Daoy (cell line): ENCODE data around the gene RPL28. TPM values are rescaled to one million over a fixed set of nuclear protein-coding genes. Genes with fewer than 3 reads are reported as not detected.

Experiments used
- DNase-seq: peaks from one replicate; pipeline ENCODE4 v3.0.0-alpha.2; 2015; ENCODE audit warnings: low read depth
- total RNA-seq: library from RNA; depleted of rRNA; stranded (reverse); fragments of >200 nt; shearing (Covaris generic); gene quantifications from 2 replicates; pipeline ENCODE4 v1.2.3, GENCODE V29; 2014

RPL28 gene
- total RNA-seq, 1 experiment from 2014 or later, result 816 TPM

DNA sequence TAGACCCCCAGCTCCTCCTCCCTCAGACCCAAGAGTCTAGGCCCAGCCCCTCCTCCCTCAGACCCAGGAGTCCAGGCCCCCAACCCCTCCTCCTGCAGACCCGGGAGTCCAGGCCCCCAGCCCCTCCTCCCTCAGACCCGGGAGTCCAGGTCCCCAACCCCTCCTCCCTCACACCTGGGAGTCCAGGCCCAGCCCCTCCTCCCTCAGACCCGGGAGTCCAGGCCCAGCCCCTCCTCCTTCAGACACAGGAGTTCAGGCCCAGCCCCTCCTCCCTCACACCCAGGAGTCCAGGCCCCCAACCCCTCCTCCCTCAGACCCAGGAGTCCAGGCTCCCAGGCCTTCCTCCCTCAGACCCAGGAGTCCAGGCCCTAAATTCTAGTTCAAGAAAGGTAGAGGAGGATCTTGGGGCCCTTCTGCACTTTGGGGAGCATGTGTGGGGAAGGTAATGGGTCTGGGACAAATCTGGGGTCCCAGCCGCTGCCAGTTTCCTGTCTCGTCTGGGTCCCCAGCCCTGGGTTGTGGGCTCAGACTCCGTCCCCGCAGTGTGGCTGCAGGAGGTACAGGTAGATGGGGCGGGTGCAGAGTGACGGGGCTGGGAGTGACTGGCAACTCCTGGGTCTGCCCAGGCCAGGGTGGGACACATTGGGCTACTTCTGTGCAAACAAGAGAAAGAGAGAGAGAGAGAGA is 12.3 kb upstream of the RPL28 start:
- DNase-seq, result no peak

DNA sequence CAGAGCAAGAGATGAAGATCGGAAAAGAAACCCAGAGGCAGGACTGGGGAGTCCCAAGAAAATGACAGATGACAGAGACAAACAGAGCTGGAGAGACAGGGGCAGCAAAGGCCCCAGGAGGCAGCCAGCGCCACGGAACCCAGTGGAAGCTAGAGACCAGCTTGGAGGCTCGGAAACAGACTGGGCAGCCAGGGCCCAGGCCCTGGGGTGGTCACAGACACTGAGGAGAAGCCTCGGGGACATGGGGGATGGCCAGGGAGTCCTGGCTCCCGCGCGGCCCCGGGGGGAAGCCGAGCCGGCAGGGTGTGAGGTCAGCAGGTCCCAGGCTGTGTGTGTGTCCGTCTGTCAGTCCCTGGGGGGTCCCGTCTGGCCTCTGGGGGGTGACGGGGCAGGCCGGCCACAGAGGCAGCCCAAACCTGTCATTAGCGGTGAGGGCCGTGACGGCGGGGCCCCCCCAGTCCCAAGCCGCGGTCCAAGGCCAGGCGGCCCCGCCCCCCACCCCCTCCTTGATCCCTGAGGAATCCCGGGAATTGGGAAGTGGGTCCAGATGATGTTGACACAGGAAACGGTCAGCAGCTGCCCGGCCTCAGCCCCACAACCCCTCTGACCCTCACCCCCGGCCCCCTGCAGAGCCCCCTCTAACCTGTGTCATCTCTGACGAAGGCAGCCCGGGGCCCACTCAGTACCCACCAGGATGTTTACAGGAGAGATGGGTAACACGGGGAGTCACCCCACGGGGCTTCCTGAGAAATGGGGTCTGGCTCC is 11.6 kb upstream of the RPL28 start:
- peak; percentile 63 for DNase-seq

DNA sequence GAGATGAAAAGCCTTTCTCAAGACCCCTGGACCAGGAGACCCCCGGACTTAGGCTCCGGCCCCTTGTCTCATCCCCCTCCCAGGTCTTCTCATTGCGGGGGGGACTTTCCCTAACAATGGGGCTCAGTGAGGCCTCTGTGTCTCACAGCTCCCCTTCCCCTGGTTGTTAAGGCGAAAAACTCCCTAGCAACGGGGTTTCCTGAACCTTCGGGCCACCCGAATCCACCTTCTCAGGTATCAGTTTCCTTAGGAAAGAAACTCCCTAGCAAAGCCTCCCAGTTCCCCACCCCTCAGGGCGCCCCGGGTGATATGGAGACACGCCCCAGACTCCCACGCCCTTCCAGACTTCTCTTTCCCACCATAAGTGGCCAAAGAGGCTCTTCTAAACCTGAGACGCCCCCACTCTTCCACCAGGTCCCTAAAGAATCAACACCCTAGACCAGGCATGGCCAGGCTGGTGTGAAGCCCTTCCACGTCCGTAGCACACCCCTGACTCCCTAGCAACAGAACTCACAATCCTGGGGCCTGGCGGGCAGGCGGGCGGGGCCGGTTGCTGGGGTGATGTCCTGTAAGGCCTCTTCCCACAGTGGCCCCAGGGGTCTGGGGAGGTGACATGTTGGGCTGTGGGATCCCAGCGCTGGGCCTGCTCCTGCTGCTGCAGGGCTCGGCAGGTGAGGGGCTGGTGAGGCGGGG is 9.3 kb upstream of the RPL28 start, which contains the start of gene TMEM190:
TMEM190 (plus strand) TSS at position 586 of the 693 bp plus-strand sequence; CDS start at position 614, 28 bp downstream.
- no peak for DNase-seq

DNA sequence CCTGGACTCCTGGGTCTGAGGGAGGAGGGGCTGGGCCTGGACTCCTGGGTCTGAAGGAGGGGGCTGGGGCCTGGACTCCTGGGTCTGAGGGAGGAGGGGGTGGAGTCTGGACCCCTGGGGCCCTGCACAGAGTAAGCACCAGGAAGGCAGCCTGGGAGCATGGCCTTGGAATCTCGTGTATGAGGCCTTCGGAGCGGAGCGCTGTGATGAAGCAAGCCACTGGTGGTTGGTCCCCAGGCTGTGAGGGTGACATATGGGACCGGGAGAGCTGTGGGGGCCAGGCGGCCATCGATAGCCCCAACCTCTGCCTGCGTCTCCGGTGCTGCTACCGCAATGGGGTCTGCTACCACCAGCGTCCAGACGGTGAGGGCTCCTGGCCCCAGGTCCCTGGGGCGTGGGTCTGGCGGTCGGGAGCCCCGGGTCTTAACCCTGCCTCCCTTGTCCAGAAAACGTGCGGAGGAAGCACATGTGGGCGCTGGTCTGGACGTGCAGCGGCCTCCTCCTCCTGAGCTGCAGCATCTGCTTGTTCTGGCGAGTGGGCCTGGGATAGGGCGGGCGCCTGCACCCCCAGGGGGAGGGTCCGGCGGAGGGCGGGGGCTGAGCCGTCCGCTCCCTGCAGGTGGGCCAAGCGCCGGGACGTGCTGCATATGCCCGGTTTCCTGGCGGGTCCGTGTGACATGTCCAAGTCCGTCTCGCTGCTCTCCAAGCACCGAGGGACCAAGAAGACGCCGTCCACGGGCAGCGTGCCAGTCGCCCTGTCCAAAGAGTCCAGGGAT is 8.2 kb upstream of the RPL28 start:
- no peak for DNase-seq

DNA sequence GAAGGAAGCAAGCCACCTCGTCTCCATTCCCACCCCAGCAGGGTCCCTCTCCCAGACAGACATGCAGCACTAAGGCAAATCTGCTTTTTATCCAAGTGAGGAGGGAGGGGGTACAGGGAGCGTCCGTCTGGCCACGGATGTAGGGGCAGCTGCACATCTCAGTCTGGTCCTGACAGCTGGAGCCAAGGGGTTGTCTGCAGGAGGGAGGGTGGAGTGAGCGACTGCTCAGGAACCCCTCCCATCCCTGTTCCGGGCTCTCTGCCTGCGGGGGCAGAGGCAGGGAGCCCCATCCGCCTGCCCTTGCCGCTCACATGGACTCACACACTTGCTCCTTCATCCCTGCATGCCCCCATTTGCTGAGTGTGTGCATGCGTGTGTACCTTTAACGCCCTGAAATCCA is 6.6 kb upstream of the RPL28 start:
- no peak for DNase-seq

DNA sequence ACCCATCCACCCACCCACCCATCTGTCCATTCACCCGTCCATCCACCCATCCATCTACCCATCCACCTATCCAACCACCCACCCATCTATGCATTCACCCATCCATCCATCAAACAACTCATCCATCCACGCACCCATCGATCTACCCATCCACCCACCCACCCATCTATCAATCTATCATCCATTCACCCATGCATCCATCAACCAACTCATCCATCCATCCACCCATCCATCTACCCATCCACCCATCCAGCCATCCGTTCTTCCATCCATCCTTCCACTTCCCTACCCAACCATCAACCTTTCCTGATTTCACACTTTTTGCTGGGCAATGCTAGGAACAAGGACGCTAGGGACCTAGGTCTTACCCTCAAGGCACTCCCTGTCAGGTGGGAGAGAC is 3.7 kb upstream of the RPL28 start:
- DNase-seq, result no peak

DNA sequence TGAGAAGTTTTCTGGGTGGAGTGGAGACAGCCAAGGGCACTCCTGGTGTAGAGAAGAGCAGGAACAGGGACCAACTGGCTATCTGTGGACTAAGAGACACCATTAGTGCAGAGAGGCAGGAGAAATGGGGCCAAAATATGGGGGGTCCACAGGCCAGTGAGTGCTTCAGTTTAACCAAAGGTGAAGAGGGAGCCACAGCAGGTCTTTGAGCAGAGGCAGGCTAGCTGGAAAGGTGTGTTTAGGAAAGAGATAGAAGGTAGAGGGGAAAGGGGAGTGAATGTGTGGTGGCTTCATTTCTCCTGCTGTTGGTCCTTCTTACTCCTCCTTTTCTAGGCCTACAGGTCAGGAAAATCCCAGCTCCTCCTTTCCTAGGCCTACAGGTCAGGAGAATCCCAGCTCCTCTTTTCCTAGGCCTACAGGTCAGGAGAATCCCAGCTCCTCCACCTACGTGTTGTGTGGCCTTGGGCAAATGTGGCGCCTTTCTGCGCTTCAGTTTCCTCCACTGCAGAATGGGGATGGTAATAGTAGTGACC is 3.1 kb upstream of the RPL28 start:
- no peak for DNase-seq

DNA sequence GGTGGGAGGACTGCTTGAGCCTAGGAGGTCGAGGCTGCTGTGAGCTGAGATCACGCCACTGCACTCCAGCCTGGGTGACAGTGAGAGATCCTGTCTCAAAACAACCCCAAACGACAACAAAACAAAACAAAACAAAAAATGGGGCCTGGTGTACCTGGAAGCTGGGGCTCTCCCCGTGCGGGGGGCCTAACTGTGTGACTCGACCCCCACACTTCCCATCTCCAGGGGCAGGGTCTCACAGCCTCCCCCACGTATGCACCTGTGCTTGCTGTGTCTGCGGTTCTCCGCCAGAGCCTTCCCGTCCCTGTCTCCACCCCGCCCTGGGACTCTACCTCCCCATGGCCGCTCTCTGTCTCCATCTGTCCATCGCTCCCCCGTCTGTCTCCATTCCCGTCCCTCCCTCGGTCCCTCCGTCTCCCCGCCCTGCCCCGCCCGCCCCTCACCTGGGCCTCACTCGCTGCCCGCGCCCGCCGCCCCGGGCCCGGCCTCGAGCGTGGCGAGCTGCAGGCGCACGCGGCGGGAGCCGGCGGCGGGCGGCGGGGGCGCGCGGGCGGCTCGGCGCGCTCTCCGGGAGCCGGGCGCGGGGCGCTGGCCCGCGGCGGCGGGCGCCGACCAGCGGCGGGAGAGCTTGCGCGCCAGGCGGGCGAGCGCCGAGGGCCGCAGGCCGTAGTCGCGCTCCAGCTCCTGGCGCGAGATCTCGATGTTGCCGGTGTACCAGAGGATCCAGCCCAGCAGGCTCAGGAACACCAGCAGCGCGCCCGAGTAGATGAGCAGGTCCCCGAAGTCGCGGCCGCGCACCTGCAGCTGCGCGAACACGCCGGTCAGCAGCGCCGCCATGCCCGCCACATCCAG is 2.2 kb upstream of the RPL28 start:
- DNase-seq, result peak; percentile 82

DNA sequence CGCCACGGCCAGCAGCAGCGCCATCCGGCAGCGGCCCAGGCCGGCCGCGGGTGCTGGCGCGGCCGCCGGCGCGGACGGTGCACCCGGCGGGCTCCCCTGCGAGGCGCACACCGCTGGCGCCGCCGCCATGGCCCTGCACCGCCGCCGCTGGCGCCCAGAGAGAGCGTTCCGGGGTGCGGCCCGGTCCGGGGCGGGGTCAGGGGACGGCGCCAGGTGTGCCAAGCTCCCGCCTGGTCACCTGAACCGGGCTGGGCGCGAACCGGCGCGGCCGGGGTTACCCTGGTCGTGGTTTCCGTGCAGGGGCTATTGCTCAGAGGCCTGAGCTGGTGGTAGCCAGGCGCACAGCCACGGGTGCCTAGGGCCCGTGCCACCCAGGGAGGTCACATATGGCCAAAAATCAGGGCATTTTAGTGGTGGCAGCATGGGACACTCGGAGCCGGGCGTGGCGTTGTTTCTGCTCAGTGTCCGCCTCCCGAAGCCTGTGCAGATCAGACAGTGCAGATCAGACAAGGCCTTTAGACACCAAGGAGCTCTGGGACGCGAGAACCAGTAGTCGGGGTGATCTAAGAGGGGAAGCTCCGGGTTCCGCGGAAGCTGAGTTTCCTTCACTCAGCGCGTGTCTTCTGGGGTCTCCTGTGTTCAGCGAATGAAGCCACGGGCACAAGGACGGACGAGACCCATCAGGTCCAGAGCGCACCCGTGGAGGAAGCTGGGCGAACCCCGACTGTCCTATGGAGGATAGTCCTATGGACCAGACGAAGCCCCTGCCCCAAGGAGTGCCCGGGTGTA is 1.4 kb upstream of the RPL28 start, which contains the start of gene TMEM238:
TMEM238 (minus strand) TSS at position 162 of the 789 bp plus-strand sequence; CDS start at position 129, 33 bp downstream.
- DNase-seq, result no peak

DNA sequence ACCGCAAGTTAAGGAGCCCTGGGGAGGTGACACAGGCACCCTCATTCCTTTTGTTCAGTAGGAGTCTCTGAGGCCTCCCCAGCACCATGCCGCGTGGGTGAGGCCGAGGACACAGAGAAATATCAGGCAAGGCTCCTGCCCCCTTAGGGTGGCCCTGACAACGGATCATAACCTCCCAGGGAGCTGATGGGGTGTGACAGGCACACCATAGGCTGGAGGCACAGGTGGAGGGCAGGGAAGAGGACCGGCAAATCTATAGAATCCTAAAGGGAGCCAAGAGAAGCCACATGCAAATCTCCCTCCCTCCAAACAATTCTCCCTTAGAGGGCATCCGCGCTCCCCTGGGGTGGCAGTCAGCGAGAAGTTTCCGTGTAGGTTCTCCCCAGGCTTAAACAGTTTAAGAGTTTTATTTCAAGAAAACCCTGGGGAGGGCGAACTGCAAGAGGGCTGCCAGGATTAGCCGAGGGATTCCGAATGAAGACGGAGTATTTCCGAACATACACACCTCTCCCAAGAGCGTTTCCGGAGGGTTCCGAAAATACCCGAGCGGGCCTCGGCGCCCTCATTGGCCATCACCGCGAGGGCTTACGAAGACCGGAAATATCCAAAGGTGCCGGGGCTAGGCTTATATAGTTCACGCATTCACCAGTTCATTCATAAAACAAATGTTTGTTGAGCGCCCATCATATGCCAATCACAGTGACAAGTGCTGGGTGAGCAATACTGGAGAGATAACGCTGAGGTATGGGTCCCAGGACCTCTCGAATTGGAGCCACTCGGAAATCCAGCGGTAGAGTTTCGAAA is 610 bp upstream of the RPL28 start:
- peak; percentile 97 for DNase-seq

DNA sequence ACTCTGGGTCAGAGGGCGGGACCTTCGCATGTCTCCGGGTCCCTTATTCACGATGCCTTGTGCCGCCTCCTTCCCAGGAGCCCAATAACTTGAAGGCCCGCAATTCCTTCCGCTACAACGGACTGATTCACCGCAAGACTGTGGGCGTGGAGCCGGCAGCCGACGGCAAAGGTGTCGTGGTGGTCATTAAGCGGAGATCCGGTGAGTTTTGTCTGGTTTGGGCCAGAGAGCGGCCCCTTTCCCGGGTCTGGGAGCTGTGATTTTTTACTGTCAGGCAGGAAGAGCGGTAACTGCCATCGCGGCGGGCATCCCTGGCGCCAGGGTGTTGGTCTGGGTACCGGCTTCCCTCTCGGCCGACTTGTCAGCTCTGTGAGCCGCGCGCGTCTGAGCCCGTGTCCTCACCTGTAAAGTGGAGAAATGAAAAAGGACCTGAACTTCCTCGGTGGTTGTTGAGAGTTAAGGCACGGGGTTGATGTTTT is 800 bp downstream of the RPL28 start:
- DNase-seq, result no peak

DNA sequence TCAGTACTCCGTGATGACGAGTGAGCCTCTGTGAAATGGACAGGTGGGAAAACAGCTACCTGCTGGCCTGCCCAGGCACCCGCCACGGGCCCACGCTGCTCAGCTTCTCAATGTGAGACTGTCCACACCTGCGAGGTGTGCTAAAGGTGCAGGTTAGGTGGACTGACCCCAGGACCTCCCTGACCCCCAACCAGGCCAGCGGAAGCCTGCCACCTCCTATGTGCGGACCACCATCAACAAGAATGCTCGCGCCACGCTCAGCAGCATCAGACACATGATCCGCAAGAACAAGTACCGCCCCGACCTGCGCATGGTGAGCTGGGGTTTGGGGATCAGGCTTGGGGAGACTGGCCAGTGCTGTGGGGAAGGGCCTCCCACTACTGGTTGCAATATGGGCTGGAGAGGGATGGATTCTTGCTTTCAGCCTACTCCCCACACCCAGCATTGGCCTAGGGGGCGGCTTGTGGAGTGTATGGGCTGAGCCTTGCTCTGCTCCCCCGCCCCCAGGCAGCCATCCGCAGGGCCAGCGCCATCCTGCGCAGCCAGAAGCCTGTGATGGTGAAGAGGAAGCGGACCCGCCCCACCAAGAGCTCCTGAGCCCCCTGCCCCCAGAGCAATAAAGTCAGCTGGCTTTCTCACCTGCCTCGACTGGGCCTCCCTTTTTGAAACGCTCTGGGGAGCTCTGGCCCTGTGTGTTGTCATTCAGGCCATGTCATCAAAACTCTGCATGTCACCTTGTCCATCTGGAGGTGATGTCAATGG is 2.2 kb downstream of the RPL28 start:
- DNase-seq, result no peak

DNA sequence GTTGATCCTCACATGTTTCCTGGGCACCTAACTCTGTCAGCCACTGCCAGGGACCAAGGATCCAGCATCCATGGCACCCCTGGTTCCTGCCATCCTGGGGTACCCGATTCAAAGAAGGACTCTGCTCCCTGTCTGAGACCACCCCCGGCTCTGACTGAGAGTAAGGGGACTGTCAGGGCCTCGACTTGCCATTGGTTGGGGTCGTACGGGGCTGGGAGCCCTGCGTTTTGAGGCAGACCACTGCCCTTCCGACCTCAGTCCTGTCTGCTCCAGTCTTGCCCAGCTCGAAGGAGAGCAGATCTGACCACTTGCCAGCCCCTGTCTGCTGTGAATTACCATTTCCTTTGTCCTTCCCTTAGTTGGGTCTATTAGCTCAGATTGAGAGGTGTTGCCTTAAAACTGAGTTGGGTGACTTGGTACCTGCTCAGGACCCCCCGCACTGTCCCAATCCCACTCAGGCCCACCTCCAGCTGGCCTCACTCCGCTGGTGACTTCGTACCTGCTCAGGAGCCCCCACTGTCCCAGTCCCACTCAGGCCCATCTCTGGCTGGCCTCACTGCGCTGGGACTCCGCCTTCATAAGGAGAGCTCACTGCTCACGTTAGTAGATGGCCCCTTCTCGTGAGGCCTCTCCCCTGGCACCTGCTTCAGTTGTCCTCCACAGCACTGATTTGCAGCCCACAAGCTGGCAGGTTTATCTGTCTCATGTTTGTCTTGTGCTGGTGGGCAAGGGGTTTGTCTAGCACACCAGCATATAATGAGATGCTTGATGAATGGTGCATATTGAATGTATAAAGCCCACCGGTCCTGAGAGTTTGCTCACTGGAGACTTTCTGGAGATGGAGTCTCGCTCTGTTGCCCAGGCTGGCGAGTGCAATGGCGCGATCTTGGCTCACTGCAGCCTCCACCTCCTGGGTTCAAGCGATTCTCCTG is 3.9 kb downstream of the RPL28 start:
- no peak for DNase-seq

DNA sequence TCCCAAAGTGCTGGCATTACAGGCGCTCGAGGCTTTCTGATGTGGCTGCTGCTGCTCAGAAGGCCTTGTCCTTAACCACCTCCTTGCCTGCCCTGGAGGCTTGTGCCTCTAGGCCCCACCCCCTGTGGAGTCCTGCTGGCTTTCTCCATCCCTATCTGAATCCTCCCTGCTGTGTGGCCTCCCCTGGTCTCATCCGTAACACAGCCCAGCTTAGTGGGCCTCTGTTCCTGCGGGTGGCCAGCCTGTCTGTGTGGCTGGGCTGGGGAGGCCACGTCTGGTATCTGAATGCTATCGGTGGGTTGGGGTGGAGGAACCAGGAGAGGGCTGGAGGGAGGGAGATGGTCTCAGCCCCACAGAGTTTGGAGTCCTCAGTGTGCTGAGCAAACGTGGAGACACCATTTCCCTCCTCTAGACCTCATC is 4.7 kb downstream of the RPL28 start:
- peak; percentile 53 for DNase-seq

DNA sequence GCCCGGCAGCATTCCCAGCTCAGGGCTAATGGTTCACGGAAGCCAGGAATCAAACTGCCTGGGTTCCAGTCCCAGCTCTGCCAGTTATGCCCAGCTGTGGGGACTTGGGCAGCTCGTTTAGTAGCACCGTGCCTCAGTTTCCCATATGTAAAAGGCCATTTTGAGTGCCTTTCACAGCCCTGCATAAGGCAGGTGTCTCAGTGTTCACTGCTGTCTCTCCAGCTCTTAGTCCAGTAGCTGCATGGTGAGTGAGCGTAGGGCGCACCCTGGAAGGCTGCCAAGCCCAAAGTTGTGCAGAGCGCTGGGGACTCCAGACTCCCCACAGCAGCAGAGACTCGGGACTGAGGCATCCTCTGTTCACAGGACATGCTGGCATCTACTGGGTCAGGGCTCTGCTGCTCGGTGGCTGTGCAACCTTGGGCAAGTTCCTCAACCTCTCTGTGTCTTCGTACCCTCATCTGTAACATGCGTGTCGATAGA is 5.5 kb downstream of the RPL28 start:
- DNase-seq, result peak; percentile 34
